Thyroid gland (tissue), 4 donors: Measurements from ENCODE around the gene PCBP3. TPM values are rescaled to one million over a fixed set of nuclear protein-coding genes. Genes with fewer than 3 reads are reported as not detected.
A peak's percentile ranks its signal among the peaks of the same experiment; 100 is the strongest.

Experiments used
- DNase-seq, 2 donors: peaks; one replicate each; pipeline ENCODE4 v3.0.0-alpha.2; 2019
- H3K27ac ChIP-seq, 3 donors: fragments of 200-600 bp; sonication (generic); 1 replicate in 2 of 3; 2 replicates in 1 of 3; pipeline ENCODE4 v1.5.1; 2016 to 2019; ENCODE audit warnings: mild to moderate bottlenecking in 1 of 3, moderate library complexity in 1 of 3
- H3K27me3 ChIP-seq: fragments of 200-600 bp; sonication (generic); one replicate; pipeline ENCODE4 v1.5.1; 2019
- H3K36me3 ChIP-seq, 2 donors: fragments of 200-600 bp; sonication (generic); one replicate each; pipeline ENCODE4 v1.5.1; 2016 to 2019
- H3K4me1 ChIP-seq, 2 donors: fragments of 200-600 bp; sonication (generic); one replicate each; pipeline ENCODE4 v1.5.1; 2017 to 2019
- H3K4me3 ChIP-seq, 3 donors: fragments of 200-600 bp; sonication (generic); replicated peaks in 1 of 3; 1 replicate in 2 of 3; 2 replicates in 1 of 3; pipeline ENCODE4 v1.5.1; 2016; ENCODE audit warnings: mild to moderate bottlenecking in 1 of 3
- H3K9me3 ChIP-seq: fragments of 200-600 bp; sonication (generic); one replicate; pipeline ENCODE4 v1.5.1; 2017
- CTCF ChIP-seq, 6 experiments: fragments of 200-600 bp in 3 of 6; fragments of 450-650 bp in 3 of 6; sonication (generic) in 3 of 6; IDR thresholded peaks; one replicate each; pipeline ENCODE4 v1.5.1; 2016 to 2019; ENCODE audit warnings: antibody characterized with exemption in 6 of 6, mild to moderate bottlenecking in 2 of 6, inconsistent platforms in 1 of 6, moderate library complexity in 1 of 6
- POLR2A ChIP-seq, 2 donors: fragments of 450-650 bp; IDR thresholded peaks; one replicate each; pipeline ENCODE4 v1.6.1; 2017; ENCODE audit warnings: antibody characterized with exemption in 2 of 2, mild to moderate bottlenecking in 2 of 2, moderate library complexity in 1 of 2
- WGBS, 2 donors: methylation state at CpG; one replicate each; pipeline ENCODE4 v1.1.5; 2017; 5-methylcytosine and 5-hydroxymethylcytosine counted together
- intact Hi-C: fragments of 100-400 bp; cut with DNase I; formaldehyde crosslinking; loops from one replicate; pipeline ENCODE4 v1.15.1; 2023
- total RNA-seq, 4 donors: library from RNA; depleted of rRNA; stranded (reverse); fragments of >200 nt; gene quantifications; one replicate each; pipeline ENCODE4 v1.2.3, GENCODE V29; 2016

Gene PCBP3
- total RNA-seq, result under 1 TPM in 3 of 4 donors, not detected in 1; 0.33 to 0.98 (median 0.54) TPM

- Histone ChIP-seq H3K27me3 (peaks cover 6% of the 10 kb centered on the region), H3K36me3 (no peaks in the 10 kb centered on the region), H3K27ac (no peak within 1 kb of the TSS), H3K4me1 (peaks cover 0 to 5% of the 10 kb centered on the region in 2 donors), H3K9me3 (no peaks in the 10 kb centered on the region), H3K4me3 (no peak within 1 kb of the TSS)
- DNase-seq, result peak; percentile 55 to 74
- TF ChIP-seq CTCF (IDR thresholded peaks at IDR 0.05) (no peak), POLR2A (IDR thresholded peaks at IDR 0.05) (peak in 1 of 2 donors; percentile 30)
- 2% methylated on average over 13 of the region's 120 CpGs; no CpG with 5 or more reads in 1 of the 2 donors for WGBS, 2 donors
- intact Hi-C loops, result no loop called here
These were observed at the start of gene PCBP3 for GRCh38 chr21:45643021-45643980. TSS of gene PCBP3 (plus strand) at chr21:45643725. CDS start at chr21:45850086, 206,361 bp downstream.

- no peaks in the 10 kb centered on the region for H3K27me3 ChIP-seq
- no peak overlapping the region for H3K27ac ChIP-seq
- H3K9me3 ChIP-seq, result no peaks in the 10 kb centered on the region
- intact Hi-C loops, result loop anchor here (2.0 to 10.0 kb wide), 2 partner anchors 38 to 310 kb away; partner anchors contain the start of gene POFUT2
- TF ChIP-seq CTCF (IDR thresholded peaks at IDR 0.05) (no peak), POLR2A (IDR thresholded peaks at IDR 0.05) (no peak)
- WGBS, 2 donors, result 81 to 86% methylated on average over 17 of the region's 17 CpGs
- no peak overlapping the region for H3K4me3 ChIP-seq
- no peaks in the 10 kb centered on the region for H3K36me3 ChIP-seq
- H3K4me1 ChIP-seq, result peaks cover 4 to 15% of the 10 kb centered on the region in 2 donors
- DNase-seq, result no peak
These were observed 48.6 kb upstream of the PCBP3 start for GRCh38 chr21:45594721-45595489.

GRCh38 chr21:45595574-45596295 lies 47.8 kb upstream of the PCBP3 start:
- WGBS, 2 donors, result 85 to 89% methylated on average over 12 to 13 of the region's 16 CpGs
- H3K27ac ChIP-seq, result no peak overlapping the region
- H3K4me3 ChIP-seq, result no peak overlapping the region
- intact Hi-C loops, result loop anchor here (2.0 to 10.0 kb wide), 2 partner anchors 39 to 311 kb away; partner anchors contain the start of gene POFUT2
- no peak for TF ChIP-seq CTCF (IDR thresholded peaks at IDR 0.05)
- TF ChIP-seq POLR2A (IDR thresholded peaks at IDR 0.05), result no peak
- DNase-seq, result no peak
- peaks cover 0 to 9% of the 10 kb centered on the region in 2 donors for H3K4me1 ChIP-seq
- no peaks in the 10 kb centered on the region for H3K9me3 ChIP-seq
- H3K27me3 ChIP-seq, result no peaks in the 10 kb centered on the region
- no peaks in the 10 kb centered on the region for H3K36me3 ChIP-seq

GRCh38 chr21:45596704-45597318 lies 46.7 kb upstream of the PCBP3 start:
- peak; percentile 77 to 84 for DNase-seq
- Histone ChIP-seq H3K4me1 (peaks cover 0 to 7% of the 10 kb centered on the region in 2 donors), H3K9me3 (no peaks in the 10 kb centered on the region), H3K36me3 (no peaks in the 10 kb centered on the region), H3K27me3 (no peaks in the 10 kb centered on the region), H3K4me3 (no peak overlapping the region), H3K27ac (no peak overlapping the region)
- WGBS, 2 donors, result 35 to 39% methylated on average over 15 to 16 of the region's 16 CpGs
- TF ChIP-seq POLR2A (IDR thresholded peaks at IDR 0.05) (no peak), CTCF (IDR thresholded peaks at IDR 0.05) (peak; percentile 56 to 95 (median 82))
- intact Hi-C loops, result loop anchor here (10.0 kb wide), 1 partner anchor 312 kb away; the partner anchor contains the start of gene POFUT2
